GM19452 (cell line): ENCODE measurements around the gene NR1H3.
"Not testable (repeated sequence)": the region's sequence is repeated elsewhere in the genome, so short reads cannot be mapped to it uniquely, and the experiment has no call there.

Source experiments
- ATAC-seq: cut with Tn5 transposase; IDR thresholded peaks from one replicate; pipeline ENCODE4 v1.9.1; 2021; ENCODE audit not compliant: unreplicated experiment

The NR1H3 gene

DNA sequence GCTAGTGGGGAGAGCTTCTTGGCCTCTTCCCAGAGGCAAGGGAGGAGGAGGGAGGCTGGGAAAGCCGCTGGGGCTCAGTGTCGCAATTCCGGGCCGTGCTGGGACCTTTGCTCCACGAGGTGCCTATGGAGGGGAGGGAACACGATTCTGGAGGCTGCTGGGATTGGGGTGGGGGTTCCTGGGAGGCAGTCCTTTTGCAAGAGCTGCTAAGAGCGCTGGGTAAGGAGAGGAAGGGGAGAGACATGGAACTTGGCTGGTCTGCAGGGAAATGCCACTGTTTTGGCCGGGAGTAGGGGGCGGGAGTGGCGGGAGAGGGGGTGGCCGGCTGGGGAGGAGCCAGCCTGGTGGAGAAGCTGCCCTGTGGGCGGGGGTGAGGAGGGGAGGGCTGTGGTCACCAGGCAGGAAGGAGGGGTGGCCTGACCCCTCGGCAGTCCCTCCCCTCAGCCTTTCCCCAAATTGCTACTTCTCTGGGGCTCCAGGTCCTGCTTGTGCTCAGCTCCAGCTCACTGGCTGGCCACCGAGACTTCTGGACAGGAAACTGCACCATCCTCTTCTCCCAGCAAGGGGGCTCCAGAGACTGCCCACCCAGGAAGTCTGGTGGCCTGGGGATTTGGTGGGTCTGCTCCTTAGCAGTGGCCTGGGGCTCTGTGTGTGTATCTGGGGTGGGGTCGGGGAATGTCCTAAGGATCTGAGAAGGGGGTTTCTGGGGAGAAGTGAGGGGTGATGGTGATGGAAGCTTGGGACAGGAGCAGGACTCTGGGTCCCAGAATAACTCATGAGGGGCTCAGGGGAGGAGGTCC, at the start of gene NR1H3:
TSS of gene NR1H3 (plus strand) at position 480 of the 800 bp plus-strand sequence. CDS start 1,221 bp downstream, outside the sequence.
- no peak for ATAC-seq

DNA sequence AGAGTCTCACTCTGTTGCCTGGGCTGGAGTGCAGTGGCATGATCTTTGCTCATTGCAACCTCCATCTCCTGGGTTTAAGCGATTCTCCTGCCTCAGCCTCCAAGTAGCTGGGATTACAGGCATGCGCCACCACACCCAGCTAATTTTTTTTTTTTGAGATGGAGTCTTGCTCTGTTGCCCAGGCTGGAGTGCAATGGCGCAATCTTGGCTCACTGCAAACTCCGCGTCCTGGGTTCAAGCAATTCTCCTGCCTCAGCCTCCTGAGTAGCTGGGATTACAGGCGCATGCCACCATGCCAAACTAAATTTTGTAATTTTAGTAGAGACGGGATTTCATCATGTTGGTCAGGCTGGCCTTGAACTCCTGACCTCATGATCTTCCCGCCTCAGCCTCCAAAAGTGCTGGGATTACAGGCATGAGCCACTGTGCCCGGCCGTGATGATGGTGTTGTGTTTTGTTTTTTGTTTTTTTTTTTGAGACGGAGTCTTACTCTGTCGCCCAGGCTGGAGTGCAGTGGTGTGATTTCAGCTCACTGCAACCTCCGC, 49.7 kb upstream of the NR1H3 start:
- not testable (repeated sequence) for ATAC-seq

DNA sequence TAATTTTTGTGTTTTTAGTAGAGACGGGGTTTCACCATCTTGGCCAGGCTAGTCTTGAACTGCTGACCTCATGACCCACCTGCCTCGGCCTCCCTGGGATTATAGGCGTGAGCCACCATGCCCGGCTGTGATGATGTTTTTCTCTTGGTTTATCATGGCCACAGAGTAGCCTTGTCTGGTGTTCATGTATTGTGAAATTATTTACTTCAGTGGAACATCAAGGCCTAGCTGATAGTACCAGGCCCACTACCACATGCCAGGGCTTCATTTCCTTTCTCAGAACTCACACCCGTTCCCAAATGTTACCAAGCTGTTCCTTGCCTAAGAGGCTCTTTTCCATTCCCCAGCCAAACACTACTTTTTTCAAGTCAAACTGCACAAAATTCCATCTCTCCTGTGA, 49.2 kb upstream of the NR1H3 start:
- no peak for ATAC-seq

DNA sequence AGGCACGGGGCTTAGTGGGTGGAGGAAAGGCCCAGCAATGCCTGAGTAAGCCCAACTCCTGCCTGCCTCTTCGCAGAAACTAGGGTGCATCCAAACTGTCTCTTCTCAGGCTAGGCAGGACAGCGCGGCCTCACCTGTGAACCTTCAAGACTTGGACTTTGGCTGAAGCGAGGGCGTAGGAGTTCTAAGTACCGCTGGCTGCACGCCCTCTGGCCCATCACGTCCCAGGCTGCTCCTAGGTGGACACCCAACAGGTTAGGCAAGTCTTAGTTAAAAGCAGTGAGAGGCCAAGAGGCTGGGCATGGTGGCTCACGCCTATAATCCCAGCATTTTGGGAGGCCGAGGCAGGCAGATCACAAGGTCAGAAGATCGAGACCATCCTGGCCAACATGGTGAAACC, 44.9 kb upstream of the NR1H3 start:
- no peak for ATAC-seq

DNA sequence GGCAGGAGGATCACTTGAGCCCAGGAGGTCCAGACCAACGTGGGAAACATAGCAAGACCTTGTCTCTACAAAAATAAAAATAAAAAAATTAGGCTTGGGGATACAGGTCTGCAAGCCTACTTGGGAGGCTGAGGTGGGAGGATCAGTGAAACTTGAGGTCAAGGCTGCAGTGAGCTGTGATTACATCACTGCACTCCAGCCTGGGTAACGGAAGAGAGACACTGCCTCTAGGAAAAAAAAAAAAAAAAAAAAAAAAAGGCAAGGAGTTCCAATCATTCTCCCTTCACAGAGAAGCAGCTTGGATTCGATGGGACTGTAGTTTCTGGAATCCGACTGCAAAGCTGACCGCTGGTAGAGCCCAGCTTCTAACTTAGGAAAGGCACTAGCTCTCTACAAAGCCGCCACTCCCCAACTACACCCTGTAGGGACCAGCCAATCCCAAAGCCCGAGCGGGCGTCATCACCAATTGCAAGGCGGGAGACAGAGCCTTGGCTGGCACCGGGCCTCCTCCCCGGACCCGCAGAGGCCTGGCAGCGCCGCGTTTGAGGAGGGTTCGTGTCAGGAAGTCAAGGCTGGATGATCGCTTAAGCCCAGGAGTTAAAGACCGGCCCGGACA, 43.7 kb upstream of the NR1H3 start:
- ATAC-seq: peak; percentile 60

DNA sequence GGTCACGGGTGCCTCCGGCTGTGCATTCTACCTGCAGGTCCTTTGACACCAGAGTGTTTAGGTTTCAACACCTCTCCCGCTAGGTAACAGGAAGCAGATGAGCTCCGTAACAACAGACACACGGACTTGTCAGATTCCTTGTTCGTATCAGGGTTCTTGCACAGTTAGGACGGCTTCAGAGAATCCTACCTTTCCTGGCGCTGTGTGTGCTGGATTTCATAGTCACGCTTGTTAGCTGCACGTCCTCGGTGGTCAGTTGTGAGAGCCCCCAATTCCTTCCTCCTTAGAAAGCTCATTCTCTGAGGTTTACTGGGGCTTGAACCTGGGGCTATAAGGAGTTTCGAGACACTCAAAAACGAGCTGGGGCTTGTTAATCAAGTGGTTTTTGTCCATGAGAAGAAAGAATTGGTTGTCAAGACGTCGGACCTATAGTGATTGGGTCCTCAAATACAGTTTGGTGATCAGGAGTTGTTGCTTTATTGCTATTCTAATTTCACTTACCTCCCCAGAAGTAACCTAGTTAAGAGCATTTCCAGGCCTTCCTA, 42.4 kb upstream of the NR1H3 start:
- ATAC-seq: no peak

DNA sequence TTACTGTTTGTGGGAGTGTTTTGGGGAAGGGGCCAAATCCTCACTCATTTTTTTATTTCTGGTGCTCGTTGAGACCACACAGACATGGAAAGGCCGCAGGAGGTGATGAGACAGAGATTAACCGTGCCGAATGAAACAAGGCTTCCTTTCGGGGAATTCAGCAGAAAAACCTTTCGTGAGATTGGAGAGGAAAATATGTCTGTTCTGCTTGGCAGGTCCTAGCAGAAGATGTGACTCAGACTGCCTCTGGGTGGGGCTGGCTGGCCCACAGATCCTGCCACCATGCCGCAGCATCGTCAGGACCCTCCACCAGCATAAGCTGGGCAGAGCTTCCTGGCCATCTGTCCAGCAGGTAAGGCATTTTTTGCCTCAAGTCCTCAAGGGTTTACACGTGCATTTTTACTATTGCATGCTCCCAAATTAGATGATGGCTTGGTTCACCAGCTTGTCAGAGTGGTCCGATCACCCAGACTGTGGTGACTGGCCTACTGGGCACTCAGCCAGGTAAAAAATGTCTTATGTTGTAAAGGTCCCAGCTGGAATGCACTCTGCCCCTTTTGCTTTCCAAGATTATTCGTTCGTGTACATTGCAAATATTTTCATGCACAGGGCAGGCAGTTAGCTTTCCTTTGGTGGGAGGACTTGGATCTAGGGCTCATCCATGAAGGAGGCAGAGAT, 41.5 kb upstream of the NR1H3 start:
- no peak for ATAC-seq

DNA sequence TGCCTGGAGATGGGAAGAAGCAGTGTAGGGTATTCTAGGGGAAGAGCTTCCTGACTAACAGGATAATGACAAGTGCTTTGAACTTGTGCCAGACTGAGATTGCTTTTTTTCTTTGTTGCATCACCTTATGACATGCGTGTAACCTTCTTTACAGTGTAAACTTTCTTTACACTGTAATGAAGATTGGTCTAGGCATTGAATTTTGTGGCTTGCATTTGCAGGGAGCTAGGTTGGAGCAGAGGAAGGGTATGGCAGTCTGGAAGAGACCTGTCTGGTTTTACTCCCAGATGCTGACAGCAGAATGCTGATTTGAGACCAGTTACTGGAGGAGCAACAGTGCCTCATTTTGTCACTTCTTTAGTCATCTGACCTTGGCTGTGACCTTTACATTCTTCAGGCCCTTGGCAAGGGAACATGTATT, 37.4 kb upstream of the NR1H3 start:
- ATAC-seq: no peak

DNA sequence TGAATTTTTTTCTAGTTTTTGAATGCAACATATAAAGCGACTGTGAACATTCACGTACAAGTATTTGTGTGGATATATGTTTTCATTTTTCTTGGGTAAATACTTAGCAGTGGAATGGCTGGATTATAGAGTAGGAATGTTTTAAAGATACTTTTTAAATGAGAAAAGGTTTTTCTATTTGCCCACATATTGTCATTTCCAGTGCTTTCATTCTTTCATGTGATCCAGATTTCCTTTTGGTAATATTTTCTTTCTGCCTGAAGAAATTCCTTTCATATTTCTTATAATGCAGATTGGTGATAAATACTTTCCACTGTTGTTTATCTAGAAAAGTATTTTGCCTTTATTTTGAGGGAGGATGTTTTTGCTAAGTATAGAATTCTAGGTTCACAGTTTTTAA, 35.1 kb upstream of the NR1H3 start:
- no peak for ATAC-seq

DNA sequence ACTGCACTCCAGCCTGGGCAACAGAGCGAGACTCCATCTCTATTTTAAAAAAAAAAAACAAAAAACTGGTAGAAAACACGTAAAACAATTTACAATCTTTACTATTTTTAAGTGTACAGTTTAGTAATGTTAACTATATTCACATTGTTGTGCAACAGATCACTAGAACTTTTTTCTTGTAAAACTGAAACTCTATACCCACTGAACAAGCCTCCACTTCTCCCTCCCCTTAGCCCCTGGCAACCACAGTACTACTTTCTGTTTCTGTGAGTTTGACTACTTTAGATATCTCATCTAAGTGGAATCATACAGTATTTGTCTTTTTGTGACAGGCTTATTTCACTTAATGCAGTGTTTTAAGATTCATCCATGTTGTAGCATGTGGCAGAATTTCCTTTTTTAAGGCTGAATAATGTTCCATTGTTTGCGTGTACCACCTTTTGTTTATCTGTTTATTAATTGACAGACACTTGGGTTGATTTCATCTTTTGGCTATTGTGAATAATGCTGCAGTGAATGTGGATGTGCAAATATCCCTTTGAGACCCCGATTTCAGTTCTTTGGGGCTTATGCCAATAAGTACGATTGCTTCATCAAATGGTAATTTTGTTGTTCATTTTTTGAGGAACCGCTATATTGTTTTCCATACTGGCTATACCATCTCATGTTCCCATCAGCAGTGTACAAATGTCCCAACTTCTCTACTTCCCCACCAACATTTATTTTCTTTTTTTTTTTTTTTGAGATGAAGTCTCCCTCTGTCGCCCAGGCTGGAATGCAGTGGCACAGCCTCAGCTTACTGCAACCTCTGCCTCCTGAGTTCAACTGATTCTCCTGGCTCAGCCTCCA, 32.0 kb upstream of the NR1H3 start:
- peak; percentile 78 for ATAC-seq

DNA sequence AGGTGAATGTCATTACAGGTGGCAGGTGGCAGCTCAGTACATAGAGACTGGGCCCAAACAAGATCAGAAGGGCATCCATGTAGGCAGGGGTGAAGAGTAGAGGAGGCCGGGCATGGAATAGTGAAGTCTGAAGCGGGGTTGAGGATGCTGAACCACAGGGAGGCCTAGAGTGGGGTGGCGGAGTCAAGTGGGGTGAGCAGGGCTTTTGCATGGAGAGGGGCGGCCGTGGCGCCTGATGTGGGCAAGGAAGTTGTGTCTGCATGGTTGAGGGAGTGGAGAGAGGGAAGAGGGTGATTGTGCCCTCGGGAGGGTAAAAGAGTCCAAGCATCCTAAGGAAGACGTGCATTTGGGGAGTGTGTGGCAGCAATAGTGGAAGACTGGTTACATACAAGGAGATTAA, 28.6 kb upstream of the NR1H3 start:
- ATAC-seq: no peak

DNA sequence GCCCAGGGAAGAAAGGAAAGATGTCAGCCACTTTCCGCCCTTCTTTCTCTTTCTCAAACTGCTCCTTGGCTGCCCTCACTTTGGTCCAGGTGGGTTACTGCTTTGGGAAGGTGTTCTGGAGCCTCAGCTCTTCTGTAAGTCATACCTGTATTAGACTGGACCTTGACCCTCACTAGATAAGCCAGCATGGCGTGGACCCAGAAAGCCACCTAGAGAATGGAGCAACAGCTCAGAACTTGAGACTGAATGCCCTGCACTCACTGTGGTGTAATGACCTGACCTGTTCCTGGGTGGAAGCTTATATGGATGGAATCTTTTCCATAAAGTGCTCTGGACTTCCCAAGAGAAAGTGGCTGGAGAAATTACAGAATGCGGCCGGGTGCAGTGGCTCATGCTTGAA, 24.7 kb upstream of the NR1H3 start:
- ATAC-seq: no peak

DNA sequence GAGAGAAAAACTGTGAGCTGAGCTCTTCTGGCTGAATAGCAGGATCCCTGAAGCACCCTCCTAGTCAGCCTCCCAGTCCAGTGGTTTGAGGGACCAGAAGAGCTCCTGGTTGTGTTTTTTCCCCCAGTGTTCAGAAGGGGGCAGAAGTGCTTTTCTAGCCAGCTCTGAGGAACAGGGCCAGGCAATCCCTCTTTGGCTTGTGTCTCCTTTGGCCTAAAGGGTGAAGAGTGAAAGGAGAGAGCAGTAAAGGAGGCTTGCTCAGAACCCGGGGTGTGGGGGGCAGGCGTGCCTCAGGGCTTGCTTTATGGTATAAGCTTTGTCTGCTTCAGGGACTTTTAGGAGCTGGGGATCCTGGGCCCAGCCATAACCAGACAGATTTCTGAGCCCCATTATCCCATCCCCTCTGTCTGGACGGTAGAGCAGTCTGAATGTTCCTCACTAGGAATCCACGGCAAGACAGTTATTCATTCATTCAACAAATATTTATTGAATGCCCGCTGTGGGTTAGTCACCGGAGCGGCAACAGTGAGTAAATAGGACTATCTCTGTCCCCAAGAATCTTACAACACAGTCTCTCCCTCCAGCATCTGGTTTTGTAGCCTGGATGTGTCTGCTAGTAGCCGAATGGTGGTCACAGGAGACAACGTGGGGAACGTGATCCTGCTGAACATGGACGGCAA, 23.7 kb upstream of the NR1H3 start:
- ATAC-seq: no peak

DNA sequence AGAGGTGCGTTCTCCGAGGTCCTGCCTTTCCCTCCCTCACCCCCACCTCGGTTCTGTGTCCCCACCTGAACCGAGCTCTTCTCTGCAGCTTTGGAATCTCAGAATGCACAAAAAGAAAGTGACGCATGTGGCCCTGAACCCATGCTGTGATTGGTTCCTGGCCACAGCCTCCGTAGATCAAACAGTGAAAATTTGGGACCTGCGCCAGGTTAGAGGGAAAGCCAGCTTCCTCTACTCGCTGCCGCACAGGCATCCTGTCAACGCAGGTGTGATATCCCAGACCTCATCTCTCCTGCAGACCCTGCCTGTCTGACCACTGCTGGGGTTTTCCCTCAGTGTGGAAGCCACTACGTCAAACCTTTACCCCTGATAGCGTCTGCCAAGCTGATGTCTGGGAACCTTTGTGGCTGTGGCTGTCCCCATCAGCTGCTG, 23.1 kb upstream of the NR1H3 start:
- ATAC-seq: no peak

DNA sequence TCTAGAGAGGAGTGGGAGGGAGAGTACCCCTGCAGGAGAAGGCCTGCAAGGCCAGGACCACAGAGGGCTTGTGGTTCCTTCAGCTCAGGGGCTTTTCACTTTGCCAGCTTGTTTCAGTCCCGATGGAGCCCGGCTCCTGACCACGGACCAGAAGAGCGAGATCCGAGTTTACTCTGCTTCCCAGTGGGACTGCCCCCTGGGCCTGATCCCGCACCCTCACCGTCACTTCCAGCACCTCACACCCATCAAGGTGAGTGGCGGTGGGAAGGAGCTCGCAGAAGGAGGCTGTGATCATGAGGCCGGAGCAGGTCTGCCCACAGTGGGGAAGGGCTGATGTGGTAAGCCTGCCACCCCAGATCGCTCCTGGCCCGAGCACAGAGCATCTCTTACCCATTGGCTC, 22.6 kb upstream of the NR1H3 start:
- no peak for ATAC-seq

DNA sequence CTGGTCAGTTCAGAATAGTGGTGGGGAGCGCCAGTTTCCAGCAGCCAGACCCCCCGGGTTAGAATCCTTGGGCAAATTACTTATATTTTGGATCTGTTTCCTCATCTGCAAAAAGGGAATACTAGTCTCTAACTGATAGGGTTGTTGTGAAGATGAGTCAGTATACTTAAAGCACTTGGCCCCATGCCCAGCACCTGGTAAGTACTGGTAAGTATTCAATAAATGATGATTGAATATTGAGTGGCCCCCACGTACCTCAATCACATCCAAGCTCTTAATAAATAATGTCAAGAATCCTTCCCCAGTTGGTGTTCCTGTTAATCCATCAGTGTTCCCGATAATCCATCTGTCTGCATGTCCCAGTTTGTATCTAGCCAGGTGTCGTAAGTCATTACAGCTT, 21.3 kb upstream of the NR1H3 start:
- ATAC-seq: no peak

DNA sequence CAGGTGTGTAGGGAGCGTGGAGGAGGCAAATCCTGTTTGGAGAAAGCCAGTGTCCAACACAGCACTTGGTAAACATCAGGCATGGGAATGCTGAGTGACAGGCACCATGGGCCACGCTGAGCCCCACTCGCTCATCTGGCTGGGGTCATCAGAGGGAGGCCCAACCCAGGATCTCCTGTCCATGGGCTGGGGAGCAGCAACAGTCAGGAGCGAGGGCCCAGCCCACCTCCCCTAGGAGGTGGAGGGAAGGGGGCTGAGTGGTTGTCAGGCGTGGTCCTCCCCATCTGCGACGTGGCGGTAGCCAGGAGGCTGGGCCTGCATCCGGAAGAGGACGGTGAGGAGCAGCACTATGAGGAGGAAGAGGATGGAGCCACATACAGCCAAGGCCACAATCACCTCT, 17.9 kb upstream of the NR1H3 start:
- ATAC-seq: no peak

DNA sequence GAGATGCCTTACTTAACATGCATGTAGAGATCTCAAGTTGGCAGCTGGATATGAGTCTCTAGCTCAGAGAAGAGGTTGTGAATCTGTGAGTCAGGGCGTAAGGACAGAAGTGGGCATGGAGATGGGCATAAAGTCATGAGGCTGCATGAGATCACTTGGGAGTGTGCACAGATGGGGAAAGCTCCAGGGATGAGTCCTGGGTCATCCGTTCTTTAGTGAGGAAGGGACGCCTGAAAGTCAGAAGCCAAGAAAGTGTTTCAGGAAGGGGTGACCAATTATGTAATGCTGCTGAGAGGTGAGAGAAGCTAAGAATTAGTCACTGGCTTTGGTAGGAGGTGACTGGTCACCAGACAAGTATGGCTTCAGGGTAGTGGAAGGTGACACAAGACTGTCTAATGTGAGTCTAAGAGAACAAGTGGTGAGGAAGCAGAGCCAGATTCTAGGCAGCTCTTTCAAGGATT, 15.9 kb upstream of the NR1H3 start:
- ATAC-seq: no peak

DNA sequence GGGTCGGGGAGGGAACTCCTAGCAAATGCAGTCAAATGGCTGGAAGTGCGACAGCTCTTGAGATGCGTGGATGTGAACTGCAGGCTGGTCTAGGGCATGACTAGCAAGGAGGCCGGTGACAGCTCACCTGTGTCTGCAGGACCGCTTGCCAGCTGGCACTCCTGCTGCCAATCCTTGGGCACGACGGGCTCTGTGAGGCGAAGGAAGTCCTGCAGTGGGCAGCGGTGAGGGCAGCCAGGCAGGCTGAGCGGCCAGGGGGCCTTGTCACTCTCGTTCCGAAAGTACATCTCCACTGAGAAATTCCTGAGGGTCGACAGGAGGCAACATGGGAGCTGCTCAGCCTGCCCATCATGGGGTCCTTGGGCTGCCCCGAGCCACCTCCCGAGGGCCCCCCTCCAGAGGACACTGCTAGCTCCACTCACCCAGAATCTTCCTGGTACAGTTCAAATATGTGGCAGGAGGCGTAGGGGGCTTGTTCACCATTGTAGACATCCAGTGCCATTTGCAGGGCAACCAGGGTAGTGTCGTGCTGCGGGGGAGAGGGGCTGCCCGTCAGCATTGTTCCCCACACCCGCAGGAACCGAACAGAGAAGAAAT, 15.1 kb upstream of the NR1H3 start:
- ATAC-seq: no peak

DNA sequence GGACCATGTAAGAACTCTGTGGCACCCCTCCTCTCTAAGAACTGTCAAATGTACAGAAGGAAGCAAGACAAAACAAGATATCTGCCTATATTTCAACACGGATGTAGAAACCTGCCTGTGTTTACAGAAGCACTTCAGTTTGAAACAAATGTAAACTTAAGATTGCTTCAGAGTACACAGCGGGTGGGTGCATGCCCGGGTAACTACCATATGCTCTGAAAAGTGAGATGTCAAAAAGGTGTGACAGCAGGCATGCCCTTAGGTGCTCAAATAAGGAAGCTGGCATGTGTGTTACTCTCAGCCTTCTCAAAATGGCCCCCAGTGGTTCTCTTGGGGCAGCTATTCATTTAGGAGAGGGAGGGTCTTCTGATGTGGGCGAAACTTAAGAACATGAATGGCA, 14.3 kb upstream of the NR1H3 start:
- no peak for ATAC-seq
